ENCODE measurements around the gene LCE6A. TPM values are rescaled to one million over a fixed set of nuclear protein-coding genes. Genes with fewer than 3 reads are reported as not detected.

Gene LCE6A, protein sequence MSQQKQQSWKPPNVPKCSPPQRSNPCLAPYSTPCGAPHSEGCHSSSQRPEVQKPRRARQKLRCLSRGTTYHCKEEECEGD
- total RNA-seq (2022; extraction: Qiagen RNA extraction; ENCODE audit: low read depth), result not detected in 5 replicates

GRCh38 chr1:152842556-152842955 is at the start of gene LCE6A:
LCE6A (plus strand) TSS chr1:152842856; CDS start chr1:152843521, 665 bp downstream.

DNA sequence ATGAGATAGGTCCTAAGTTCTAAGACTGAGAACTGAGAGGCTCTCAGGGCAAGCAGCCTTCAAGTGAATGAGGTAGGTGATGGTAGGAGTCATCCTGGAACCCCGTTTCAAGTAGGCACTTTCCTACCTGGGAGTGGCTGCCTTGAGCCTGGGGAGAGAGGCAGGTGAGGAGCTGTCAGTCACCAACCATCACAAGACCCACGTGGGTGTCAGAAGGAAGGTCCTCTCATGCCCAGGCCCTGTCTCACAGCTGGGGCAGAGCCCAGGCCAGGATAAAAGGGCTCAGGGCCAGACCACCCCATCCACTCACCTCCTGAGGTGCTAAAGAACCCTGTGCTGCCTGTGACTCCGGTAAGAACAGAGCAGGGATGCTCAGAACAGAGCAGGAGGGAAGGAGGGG is 46.2 kb upstream of the LCE6A start, which contains the start of gene LCE1D:
Gene LCE1D, plus strand, starts transcription at position 301 of the 400 bp plus-strand sequence. CDS start 1,074 bp downstream, outside the sequence.

GRCh38 chr1:152806576-152806975 is 36.1 kb upstream of the LCE6A start, which contains the start of gene LCE1C:
LCE1C (minus strand) TSS chr1:152806651; CDS start chr1:152805478, 1,173 bp downstream.

DNA sequence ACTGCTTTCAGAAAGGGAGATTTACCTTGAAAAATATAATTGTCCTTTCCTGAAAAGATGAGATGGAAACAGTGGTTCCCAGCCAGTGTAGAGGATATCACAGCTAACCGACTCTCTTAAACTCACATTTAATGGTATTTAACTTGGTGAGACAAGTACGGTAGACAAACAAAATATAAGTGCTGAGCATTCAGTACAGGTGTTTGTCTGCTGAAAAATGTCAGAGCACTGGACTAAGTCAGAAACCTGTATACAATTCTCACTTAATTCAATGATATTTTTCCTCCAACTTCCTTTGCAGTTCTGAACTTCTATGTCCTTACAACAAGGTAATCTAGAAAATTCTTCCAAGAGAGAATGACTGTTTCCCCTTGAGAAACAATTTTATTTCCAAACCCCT is 31.0 kb upstream of the LCE6A start, which contains the start of gene LCE1B:
Gene LCE1B, plus strand, starts transcription at position 301 of the 400 bp plus-strand sequence. CDS start 476 bp downstream, outside the sequence.

DNA sequence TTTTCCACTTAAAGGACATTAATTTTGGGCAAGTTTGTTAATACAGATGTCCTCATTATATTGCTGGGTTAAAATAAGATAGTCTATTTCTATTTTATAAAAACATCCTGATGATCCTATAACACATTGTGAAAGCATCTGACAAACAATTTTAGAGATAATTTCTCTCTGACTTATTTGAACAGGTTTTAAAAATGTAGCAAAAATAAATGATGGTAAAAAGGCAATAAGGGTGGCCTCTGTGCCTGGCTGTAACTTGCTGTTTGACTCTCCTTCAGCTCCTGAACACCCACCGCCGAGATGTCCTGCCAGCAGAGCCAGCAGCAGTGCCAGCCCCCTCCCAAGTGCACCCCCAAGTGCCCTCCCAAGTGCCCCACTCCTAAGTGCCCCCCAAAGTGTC is 15.5 kb upstream of the LCE6A start, which contains the start of gene LCE1A:
Gene LCE1A, plus strand, starts transcription at position 301 of the 400 bp plus-strand sequence. Its CDS starts 0 bp downstream, at position 301.

DNA sequence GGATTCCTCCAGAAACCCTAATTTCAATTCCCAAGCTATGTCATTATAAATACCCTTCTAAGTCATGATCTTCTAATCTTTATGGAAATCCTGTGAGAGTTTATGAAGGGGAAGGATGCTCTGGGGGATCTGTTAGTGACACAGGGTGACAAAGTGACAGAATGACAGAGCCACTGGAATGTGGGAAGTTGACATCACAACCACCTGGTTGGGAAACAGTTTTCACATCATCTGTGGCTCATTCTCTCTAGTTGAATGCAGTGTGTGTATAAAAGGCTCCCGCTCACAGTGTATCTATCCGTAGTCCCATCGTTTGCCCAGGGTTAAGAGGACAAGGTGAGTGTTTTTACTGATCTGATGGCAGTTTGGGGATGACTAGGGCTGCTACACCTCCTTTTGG is 17.0 kb downstream of the LCE6A start, which contains the start of gene LCE7A:
Gene LCE7A, plus strand, starts transcription at position 301 of the 400 bp plus-strand sequence. CDS start 702 bp downstream, outside the sequence.

DNA sequence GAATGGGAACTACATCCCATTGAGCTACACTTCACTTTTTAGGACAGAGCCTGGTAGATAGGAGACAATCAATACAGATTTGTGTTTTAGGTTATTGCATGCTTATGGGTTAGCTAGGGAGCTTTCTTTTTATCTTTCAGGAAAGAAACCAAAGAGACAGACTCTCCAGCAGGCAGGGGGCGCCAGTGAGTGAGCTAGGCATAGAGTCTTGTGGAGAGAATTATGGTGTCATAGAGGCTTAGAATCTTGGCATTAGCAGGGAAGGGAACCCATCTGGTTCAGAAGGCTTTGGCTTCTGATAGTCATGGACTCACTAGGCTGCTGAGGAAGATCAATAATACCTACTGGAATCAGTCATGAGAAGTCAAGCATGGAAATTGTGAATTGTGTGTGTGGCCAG is 35.4 kb downstream of the LCE6A start, which contains the start of gene SMCP:
Gene SMCP, plus strand, starts transcription at position 281 of the 400 bp plus-strand sequence. CDS start 6,101 bp downstream, outside the sequence.

Other genes with a start within 250 kb of the LCE6A start
- not detected in 5 replicates for gene LCE3C, start 242.6 kb upstream of the LCE6A start, total RNA-seq (2022; extraction: Qiagen RNA extraction; ENCODE audit: low read depth)
- gene LCE3B, start 229.0 kb upstream of the LCE6A start, total RNA-seq (2022; extraction: Qiagen RNA extraction; ENCODE audit: low read depth), result not detected in 5 replicates
- gene LCE3A, start 219.8 kb upstream of the LCE6A start, total RNA-seq (2022; extraction: Qiagen RNA extraction; ENCODE audit: low read depth), result not detected in 5 replicates
- gene LCE2D, start 179.5 kb upstream of the LCE6A start, total RNA-seq (2022; extraction: Qiagen RNA extraction; ENCODE audit: low read depth), result not detected in 5 replicates
- gene LCE2C, start 167.6 kb upstream of the LCE6A start, total RNA-seq (2022; extraction: Qiagen RNA extraction; ENCODE audit: low read depth), result not detected in 5 replicates
- gene LCE2B, start 156.7 kb upstream of the LCE6A start, total RNA-seq (2022; extraction: Qiagen RNA extraction; ENCODE audit: low read depth), result not detected in 5 replicates
- not detected in 5 replicates for gene LCE2A, start 144.5 kb upstream of the LCE6A start, total RNA-seq (2022; extraction: Qiagen RNA extraction; ENCODE audit: low read depth)
- gene LCE4A, start 134.7 kb upstream of the LCE6A start, total RNA-seq (2022; extraction: Qiagen RNA extraction; ENCODE audit: low read depth), result not detected in 5 replicates
- gene KPRP, start 84.8 kb upstream of the LCE6A start, total RNA-seq (2022; extraction: Qiagen RNA extraction; ENCODE audit: low read depth), result not detected in 5 replicates
- not detected in 5 replicates for gene LCE1F, start 67.7 kb upstream of the LCE6A start, total RNA-seq (2022; extraction: Qiagen RNA extraction; ENCODE audit: low read depth)
- gene LCE1E, start 56.6 kb upstream of the LCE6A start, total RNA-seq (2022; extraction: Qiagen RNA extraction; ENCODE audit: low read depth), result 0.14 TPM in 1 of 5 replicates, not detected in the others
- gene LCE1D, start 46.1 kb upstream of the LCE6A start, total RNA-seq (2022; extraction: Qiagen RNA extraction; ENCODE audit: low read depth), result not detected in 5 replicates
- not detected in 5 replicates for gene LCE1C, start 36.2 kb upstream of the LCE6A start, total RNA-seq (2022; extraction: Qiagen RNA extraction; ENCODE audit: low read depth)
- not detected in 5 replicates for gene LCE1B, start 30.9 kb upstream of the LCE6A start, total RNA-seq (2022; extraction: Qiagen RNA extraction; ENCODE audit: low read depth)
- not detected in 5 replicates for gene LCE1A, start 15.4 kb upstream of the LCE6A start, total RNA-seq (2022; extraction: Qiagen RNA extraction; ENCODE audit: low read depth)
- not detected in 5 replicates for gene LCE7A, start 17.1 kb downstream of the LCE6A start, total RNA-seq (2022; extraction: Qiagen RNA extraction; ENCODE audit: low read depth)
- gene SMCP, start 35.5 kb downstream of the LCE6A start, total RNA-seq (2022; extraction: Qiagen RNA extraction; ENCODE audit: low read depth), result not detected in 5 replicates
- 0.08 TPM in 1 of 5 replicates, not detected in the others for gene IVL, start 65.7 kb downstream of the LCE6A start, total RNA-seq (2022; extraction: Qiagen RNA extraction; ENCODE audit: low read depth)
- not detected in 5 replicates for gene SPRR5, start 104.3 kb downstream of the LCE6A start, total RNA-seq (2022; extraction: Qiagen RNA extraction; ENCODE audit: low read depth)
- gene SPRR4, start 127.8 kb downstream of the LCE6A start, total RNA-seq (2022; extraction: Qiagen RNA extraction; ENCODE audit: low read depth), result not detected in 5 replicates
- gene SPRR1A, start 141.2 kb downstream of the LCE6A start, total RNA-seq (2022; extraction: Qiagen RNA extraction; ENCODE audit: low read depth), result not detected in 5 replicates
- not detected in 5 replicates for gene SPRR3, start 158.9 kb downstream of the LCE6A start, total RNA-seq (2022; extraction: Qiagen RNA extraction; ENCODE audit: low read depth)
- gene SPRR1B, start 188.3 kb downstream of the LCE6A start, total RNA-seq (2022; extraction: Qiagen RNA extraction; ENCODE audit: low read depth), result not detected in 5 replicates
- not detected in 5 replicates for gene SPRR2D, start 198.3 kb downstream of the LCE6A start, total RNA-seq (2022; extraction: Qiagen RNA extraction; ENCODE audit: low read depth)
- not detected in 5 replicates for gene SPRR2A, start 214.7 kb downstream of the LCE6A start, total RNA-seq (2022; extraction: Qiagen RNA extraction; ENCODE audit: low read depth)
- not detected in 5 replicates for gene SPRR2B, start 228.8 kb downstream of the LCE6A start, total RNA-seq (2022; extraction: Qiagen RNA extraction; ENCODE audit: low read depth)